CD1c-positive myeloid dendritic cell (primary cell): Measurements from ENCODE around the gene ZNF133.

Experiments
- DNase-seq: peaks from one replicate; pipeline ENCODE4 v3.0.0-alpha.2; 2016; ENCODE audit errors: extremely low spot score

Gene ZNF133

DNA sequence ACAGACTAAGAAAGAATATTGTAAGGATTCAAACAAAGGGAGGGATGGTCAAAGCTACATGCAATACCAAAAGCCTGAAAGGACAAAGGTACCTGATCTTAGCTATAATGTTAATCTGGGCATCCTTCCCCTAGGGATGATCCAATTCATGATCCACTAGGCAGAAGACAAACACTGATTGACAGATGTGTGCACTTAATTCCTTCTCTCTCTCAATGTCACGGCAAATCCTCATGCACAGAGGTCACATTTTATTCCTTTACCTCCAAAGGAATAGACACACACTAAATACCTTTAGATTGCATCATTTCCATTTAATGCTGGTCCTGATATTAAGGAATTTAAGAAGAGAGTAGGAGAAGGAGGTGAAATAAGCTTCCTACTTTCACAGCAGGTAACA is 73.4 kb downstream of the ZNF133 start:
- no peak for DNase-seq

GRCh38 chr20:18362916-18363315 is 74.6 kb downstream of the ZNF133 start:
- no peak for DNase-seq

GRCh38 chr20:18363708-18364107 is 75.4 kb downstream of the ZNF133 start:
- no peak for DNase-seq

DNA sequence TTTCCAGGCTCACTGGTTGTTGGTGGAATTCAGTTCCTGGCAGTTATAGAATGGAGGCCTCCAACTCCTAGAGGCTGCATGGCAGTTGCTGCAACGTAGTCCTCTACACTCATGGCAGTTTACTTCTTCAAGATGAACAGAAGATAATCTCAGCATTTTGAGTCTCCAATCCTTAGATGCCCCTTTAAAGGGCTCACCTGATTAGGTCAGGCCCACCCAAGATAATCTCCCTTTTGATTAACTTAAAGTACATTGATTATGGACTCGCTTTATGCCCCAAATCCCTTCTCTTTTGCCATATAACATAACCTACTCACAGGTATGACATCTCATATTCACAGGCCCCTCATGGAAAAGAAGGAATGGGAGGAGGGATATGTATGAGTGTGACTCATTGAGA is 76.4 kb downstream of the ZNF133 start:
- no peak for DNase-seq
